Measurements from ENCODE around the gene METTL25B. TPM values are rescaled to one million over a fixed set of nuclear protein-coding genes. Genes with fewer than 3 reads are reported as not detected.

The METTL25B gene
- total RNA-seq, 1 donor from 2014 or later, result 39.2 TPM

- peaks cover 7% of the 10 kb centered on the region for H3K4me1 Mint-ChIP-seq
- TF ChIP-seq CTCF (IDR thresholded peaks at IDR 0.05; ENCODE audit: unreplicated experiment), result no peak
- no peak for DNase-seq (ENCODE audit: low spot score in 2 of 2, unreplicated experiment in 2 of 2)
Observed at GRCh38 chr1:156721535-156721934, 6.7 kb upstream of the METTL25B start.

GRCh38 chr1:156725683-156726280 is 2.5 kb upstream of the METTL25B start:
- Mint-ChIP-seq H3K4me3 (no peak overlapping the region), H3K4me1 (peaks cover 15% of the 10 kb centered on the region), H3K9me3 (no peaks in the 10 kb centered on the region), H3K27ac (no peak overlapping the region), H3K36me3 (peaks cover 20% of the 10 kb centered on the region), H3K27me3 (ENCODE audit: low read depth) (no peaks in the 10 kb centered on the region)
- peak; percentile 76 to 90 for DNase-seq (ENCODE audit: low spot score in 2 of 2, unreplicated experiment in 2 of 2)
- peak; percentile 82 for TF ChIP-seq CTCF (IDR thresholded peaks at IDR 0.05; ENCODE audit: unreplicated experiment)

More at GRCh38 chr1:156721535-156721934, 6.7 kb upstream of the METTL25B start:
- no peaks in the 10 kb centered on the region for H3K27me3 Mint-ChIP-seq (ENCODE audit: low read depth)
- peak overlapping the region; percentile 64 for H3K27ac Mint-ChIP-seq
- H3K36me3 Mint-ChIP-seq, result peaks cover 28% of the 10 kb centered on the region
- no peak overlapping the region for H3K4me3 Mint-ChIP-seq
- no peaks in the 10 kb centered on the region for H3K9me3 Mint-ChIP-seq

- Mint-ChIP-seq H3K9me3 (no peaks in the 10 kb centered on the region), H3K4me1 (peaks cover 15% of the 10 kb centered on the region), H3K36me3 (peaks cover 17% of the 10 kb centered on the region), H3K27ac (no peak overlapping the region), H3K4me3 (no peak overlapping the region), H3K27me3 (ENCODE audit: low read depth) (no peaks in the 10 kb centered on the region)
- TF ChIP-seq CTCF (IDR thresholded peaks at IDR 0.05; ENCODE audit: unreplicated experiment), result peak; percentile 55
- DNase-seq (ENCODE audit: low spot score in 2 of 2, unreplicated experiment in 2 of 2), result no peak
Observed at GRCh38 chr1:156726549-156727226, 1.6 kb upstream of the METTL25B start.

- peaks cover 15% of the 10 kb centered on the region for H3K36me3 Mint-ChIP-seq
- H3K27me3 Mint-ChIP-seq (ENCODE audit: low read depth), result no peaks in the 10 kb centered on the region
- no peaks in the 10 kb centered on the region for H3K9me3 Mint-ChIP-seq
- no peak overlapping the region for H3K27ac Mint-ChIP-seq
- no peak for TF ChIP-seq CTCF (IDR thresholded peaks at IDR 0.05; ENCODE audit: unreplicated experiment)
- no peak for DNase-seq (ENCODE audit: low spot score in 2 of 2, unreplicated experiment in 2 of 2)
- H3K4me3 Mint-ChIP-seq, result no peak overlapping the region
- peaks cover 15% of the 10 kb centered on the region for H3K4me1 Mint-ChIP-seq
Observed at GRCh38 chr1:156727492-156727891, 777 bp upstream of the METTL25B start.

- Mint-ChIP-seq H3K27me3 (ENCODE audit: low read depth) (no peaks in the 10 kb centered on the region), H3K36me3 (peaks cover 13% of the 10 kb centered on the region), H3K4me3 (no peak within 1 kb of the TSS), H3K9me3 (no peaks in the 10 kb centered on the region), H3K4me1 (peaks cover 15% of the 10 kb centered on the region), H3K27ac (peak within 1 kb of the TSS; percentile 99)
- DNase-seq (ENCODE audit: low spot score in 2 of 2, unreplicated experiment in 2 of 2), result peak; percentile 88 to 91
- no peak for TF ChIP-seq CTCF (IDR thresholded peaks at IDR 0.05; ENCODE audit: unreplicated experiment)
Observed at GRCh38 chr1:156728599-156729462, 562 bp downstream of the METTL25B start, which contains the start of gene ISG20L2. TSS of gene ISG20L2 (minus strand) at chr1:156728766. CDS start at chr1:156727652, 1,114 bp downstream.

Data from mesothelial cell of epicardium (in vitro differentiated cells).